Esophagus squamous epithelium (tissue), 5 donors: Measurements from ENCODE around the gene SRMS. TPM values are rescaled to one million over a fixed set of nuclear protein-coding genes. Genes with fewer than 3 reads are reported as not detected.

Experiments
- DNase-seq: peaks from one replicate; lab custom pipeline; 2025; lab: John Stamatoyannopoulos, UW
- H3K27ac ChIP-seq, 4 donors: fragments of 200-600 bp; sonication (generic); one replicate each; pipeline ENCODE4 v1.5.1; 2016 to 2019; ENCODE audit warnings: mild to moderate bottlenecking in 1 of 4
- H3K27me3 ChIP-seq, 4 donors: fragments of 200-600 bp; sonication (generic); 1 replicate in 3 of 4; 2 replicates in 1 of 4; pipeline versions ENCODE4 v1.5.1 to v1.6.0; 2017 to 2021; ENCODE audit warnings: antibody characterized with exemption in 1 of 4
- H3K36me3 ChIP-seq, 3 donors: fragments of 200-600 bp; sonication (generic); one replicate each; pipeline ENCODE4 v1.5.1; 2016 to 2019
- H3K4me1 ChIP-seq, 3 donors: fragments of 200-600 bp; sonication (generic); one replicate each; pipeline ENCODE4 v1.5.1; 2017 to 2019
- H3K4me3 ChIP-seq, 4 donors: fragments of 200-600 bp; sonication (generic); 1 replicate in 3 of 4; 2 replicates in 1 of 4; pipeline ENCODE4 v1.5.1; 2016 to 2019; ENCODE audit warnings: mild to moderate bottlenecking in 2 of 4, moderate library complexity in 1 of 4
- H3K9me3 ChIP-seq, 3 donors: fragments of 200-600 bp; sonication (generic); one replicate each; pipeline ENCODE4 v1.5.1; 2016 to 2019
- CTCF ChIP-seq, 6 experiments: fragments of 450-650 bp in 4 of 6; fragments of 200-600 bp in 2 of 6; sonication (generic) in 2 of 6; IDR thresholded peaks; one replicate each; pipeline ENCODE4 v1.5.1; 2016 to 2019; ENCODE audit warnings: antibody characterized with exemption in 6 of 6, mild to moderate bottlenecking in 4 of 6, moderate library complexity in 4 of 6
- POLR2A ChIP-seq, 4 donors: fragments of 450-650 bp; IDR thresholded peaks; one replicate each; pipeline ENCODE4 v1.6.1; 2017; ENCODE audit warnings: antibody characterized with exemption in 4 of 4, mild to moderate bottlenecking in 4 of 4, moderate library complexity in 3 of 4
- WGBS, 2 donors: methylation state at CpG; one replicate each; pipeline ENCODE4 v1.1.5; 2018; 5-methylcytosine and 5-hydroxymethylcytosine counted together
- intact Hi-C: fragments of 100-400 bp; cut with DNase I; formaldehyde crosslinking; loops from one replicate; pipeline ENCODE4 v1.15.0; 2022
- total RNA-seq, 4 donors: library from RNA; depleted of rRNA; stranded (reverse); fragments of >200 nt; gene quantifications; one replicate each; pipeline ENCODE4 v1.1.0, GENCODE V29; 2016
- donor health status: DM: yes; HTN: yes; CAD: no.

SRMS gene
- total RNA-seq, 4 donors from 2014 or later, result not detected

GRCh38 chr20:63497138-63497945 lies 50.2 kb downstream of the SRMS start:
- H3K27ac ChIP-seq, result no peak overlapping the region

GRCh38 chr20:63496596-63497120 lies 50.9 kb downstream of the SRMS start:
- no peak for TF ChIP-seq POLR2A (IDR thresholded peaks at IDR 0.05)
- TF ChIP-seq CTCF (IDR thresholded peaks at IDR 0.05), result no peak
- WGBS, 2 donors, result 0 to 60% methylated on average over 1 to 2 of the region's 16 CpGs
- Histone ChIP-seq H3K36me3 (no peaks in the 10 kb centered on the region), H3K4me1 (peaks cover 15 to 39% (median 29%) of the 10 kb centered on the region in 3 donors), H3K27me3 (peaks cover 0 to 82% (median 17%) of the 10 kb centered on the region in 4 donors), H3K9me3 (no peaks in the 10 kb centered on the region), H3K4me3 (peak overlapping the region in 3 of 4 donors; percentile 33 to 62 (median 34)), H3K27ac (no peak overlapping the region)
- intact Hi-C loops, result no loop called here
- DNase-seq, result no peak

More at GRCh38 chr20:63497138-63497945, 50.2 kb downstream of the SRMS start:
- TF ChIP-seq CTCF (IDR thresholded peaks at IDR 0.05) (no peak), POLR2A (IDR thresholded peaks at IDR 0.05) (no peak)
- Histone ChIP-seq H3K9me3 (no peaks in the 10 kb centered on the region), H3K27me3 (peaks cover 0 to 89% (median 17%) of the 10 kb centered on the region in 4 donors), H3K4me3 (peak overlapping the region in 1 of 4 donors; percentile 45), H3K4me1 (peaks cover 15 to 39% (median 29%) of the 10 kb centered on the region in 3 donors), H3K36me3 (no peaks in the 10 kb centered on the region)
- DNase-seq, result no peak
- intact Hi-C loops, result no loop called here
- 79% methylated on average over 8 of the region's 20 CpGs; no CpG with 5 or more reads in 1 of the 2 donors for WGBS, 2 donors

GRCh38 chr20:63495741-63496595 lies 51.6 kb downstream of the SRMS start:
- H3K4me3 ChIP-seq, result peak overlapping the region in 3 of 4 donors; percentile 33 to 62 (median 34)
- WGBS, 2 donors, result 8 to 29% methylated on average over 2 to 16 of the region's 48 CpGs
- no peak for DNase-seq
- H3K27me3 ChIP-seq, result peaks cover 0 to 80% (median 17%) of the 10 kb centered on the region in 4 donors
- intact Hi-C loops, result no loop called here
- H3K9me3 ChIP-seq, result no peaks in the 10 kb centered on the region
- TF ChIP-seq CTCF (IDR thresholded peaks at IDR 0.05) (peak; percentile 85 to 94 (median 86)), POLR2A (IDR thresholded peaks at IDR 0.05) (no peak)
- H3K27ac ChIP-seq, result no peak overlapping the region
- H3K36me3 ChIP-seq, result no peaks in the 10 kb centered on the region
- peaks cover 15 to 39% (median 29%) of the 10 kb centered on the region in 3 donors for H3K4me1 ChIP-seq

- intact Hi-C loops, result no loop called here
- 25 to 100% methylated on average over 1 to 2 of the region's 8 CpGs for WGBS, 2 donors
- no peak for TF ChIP-seq CTCF (IDR thresholded peaks at IDR 0.05)
- TF ChIP-seq POLR2A (IDR thresholded peaks at IDR 0.05), result no peak
Observed at GRCh38 chr20:63495167-63495720, 52.3 kb downstream of the SRMS start.

More at GRCh38 chr20:63495167-63495720, 52.3 kb downstream of the SRMS start:
- peaks cover 0 to 80% (median 16%) of the 10 kb centered on the region in 4 donors for H3K27me3 ChIP-seq
- H3K4me3 ChIP-seq, result no peak overlapping the region
- no peak for DNase-seq
- H3K4me1 ChIP-seq, result peaks cover 15 to 39% (median 29%) of the 10 kb centered on the region in 3 donors
- no peaks in the 10 kb centered on the region for H3K36me3 ChIP-seq
- H3K27ac ChIP-seq, result no peak overlapping the region
- H3K9me3 ChIP-seq, result no peaks in the 10 kb centered on the region
